Measurements from ENCODE around the gene MARCHF9.

DNA sequence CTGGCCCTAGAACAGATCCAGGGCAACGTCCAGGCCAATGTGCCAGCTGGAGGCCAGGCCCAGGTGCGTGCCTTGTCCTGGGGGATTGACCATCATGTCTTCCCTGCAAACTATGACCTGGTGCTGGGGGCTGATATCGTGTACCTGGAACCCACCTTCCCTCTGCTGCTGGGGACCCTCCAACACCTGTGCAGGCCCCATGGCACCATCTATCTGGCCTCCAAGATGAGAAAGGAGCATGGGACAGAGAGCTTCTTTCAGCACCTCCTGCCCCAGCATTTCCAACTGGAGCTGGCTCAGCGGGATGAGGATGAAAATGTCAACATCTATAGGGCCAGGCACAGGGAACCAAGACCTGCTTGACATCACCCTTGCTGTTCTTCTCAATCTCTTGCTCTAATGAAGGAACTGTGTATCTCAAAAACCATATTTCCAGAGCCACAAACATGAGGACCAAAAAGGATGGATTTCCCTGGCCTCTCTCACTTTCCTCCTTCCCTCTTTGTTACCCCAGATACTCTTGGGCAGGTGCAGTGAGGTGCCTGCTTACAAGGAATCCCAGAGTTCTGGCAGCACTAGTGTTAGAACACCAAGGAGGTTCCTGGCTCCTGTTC lies 25.5 kb downstream of the MARCHF9 start:
- no peak for TF ChIP-seq EP300 (IDR thresholded peaks at IDR 0.05)
- TF ChIP-seq, protein P1, sequence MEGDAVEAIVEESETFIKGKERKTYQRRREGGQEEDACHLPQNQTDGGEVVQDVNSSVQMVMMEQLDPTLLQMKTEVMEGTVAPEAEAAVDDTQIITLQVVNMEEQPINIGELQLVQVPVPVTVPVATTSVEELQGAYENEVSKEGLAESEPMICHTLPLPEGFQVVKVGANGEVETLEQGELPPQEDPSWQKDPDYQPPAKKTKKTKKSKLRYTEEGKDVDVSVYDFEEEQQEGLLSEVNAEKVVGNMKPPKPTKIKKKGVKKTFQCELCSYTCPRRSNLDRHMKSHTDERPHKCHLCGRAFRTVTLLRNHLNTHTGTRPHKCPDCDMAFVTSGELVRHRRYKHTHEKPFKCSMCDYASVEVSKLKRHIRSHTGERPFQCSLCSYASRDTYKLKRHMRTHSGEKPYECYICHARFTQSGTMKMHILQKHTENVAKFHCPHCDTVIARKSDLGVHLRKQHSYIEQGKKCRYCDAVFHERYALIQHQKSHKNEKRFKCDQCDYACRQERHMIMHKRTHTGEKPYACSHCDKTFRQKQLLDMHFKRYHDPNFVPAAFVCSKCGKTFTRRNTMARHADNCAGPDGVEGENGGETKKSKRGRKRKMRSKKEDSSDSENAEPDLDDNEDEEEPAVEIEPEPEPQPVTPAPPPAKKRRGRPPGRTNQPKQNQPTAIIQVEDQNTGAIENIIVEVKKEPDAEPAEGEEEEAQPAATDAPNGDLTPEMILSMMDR (IDR thresholded peaks at IDR 0.05), result no peak

Data from tibial nerve (tissue), 4 donors.